Lung microvascular endothelial cell (primary cell): Measurements from ENCODE around the gene RUVBL2. TPM values are rescaled to one million over a fixed set of nuclear protein-coding genes. Genes with fewer than 3 reads are reported as not detected.
"Not testable (repeated sequence)": the region's sequence is repeated elsewhere in the genome, so short reads cannot be mapped to it uniquely, and the experiment has no call there.

Source experiments
- DNase-seq, 2 donors: peaks; one replicate each; pipeline versions ENCODE4 v3.0.0 to v3.0.0-alpha.2; 2010; ENCODE audit warnings: low read depth in 2 of 2
- total RNA-seq: library from RNA; depleted of rRNA; stranded (reverse); fragments of >200 nt; gene quantifications from 2 replicates; pipeline ENCODE4 v1.2.1, GENCODE V29; 2014

RUVBL2 gene
- total RNA-seq, 1 donor from 2014 or later: 113 TPM

- no peak for DNase-seq
These were observed 23.5 kb downstream of the RUVBL2 start, which contains the start of gene LHB for GRCh38 chr19:49017041-49017665. Gene LHB, minus strand, starts transcription at chr19:49017091. Its CDS starts 10 bp downstream, at chr19:49017081.

- DNase-seq: peak; percentile 60 to 72
These were observed 24.1 kb downstream of the RUVBL2 start for GRCh38 chr19:49017666-49018351.

DNA sequence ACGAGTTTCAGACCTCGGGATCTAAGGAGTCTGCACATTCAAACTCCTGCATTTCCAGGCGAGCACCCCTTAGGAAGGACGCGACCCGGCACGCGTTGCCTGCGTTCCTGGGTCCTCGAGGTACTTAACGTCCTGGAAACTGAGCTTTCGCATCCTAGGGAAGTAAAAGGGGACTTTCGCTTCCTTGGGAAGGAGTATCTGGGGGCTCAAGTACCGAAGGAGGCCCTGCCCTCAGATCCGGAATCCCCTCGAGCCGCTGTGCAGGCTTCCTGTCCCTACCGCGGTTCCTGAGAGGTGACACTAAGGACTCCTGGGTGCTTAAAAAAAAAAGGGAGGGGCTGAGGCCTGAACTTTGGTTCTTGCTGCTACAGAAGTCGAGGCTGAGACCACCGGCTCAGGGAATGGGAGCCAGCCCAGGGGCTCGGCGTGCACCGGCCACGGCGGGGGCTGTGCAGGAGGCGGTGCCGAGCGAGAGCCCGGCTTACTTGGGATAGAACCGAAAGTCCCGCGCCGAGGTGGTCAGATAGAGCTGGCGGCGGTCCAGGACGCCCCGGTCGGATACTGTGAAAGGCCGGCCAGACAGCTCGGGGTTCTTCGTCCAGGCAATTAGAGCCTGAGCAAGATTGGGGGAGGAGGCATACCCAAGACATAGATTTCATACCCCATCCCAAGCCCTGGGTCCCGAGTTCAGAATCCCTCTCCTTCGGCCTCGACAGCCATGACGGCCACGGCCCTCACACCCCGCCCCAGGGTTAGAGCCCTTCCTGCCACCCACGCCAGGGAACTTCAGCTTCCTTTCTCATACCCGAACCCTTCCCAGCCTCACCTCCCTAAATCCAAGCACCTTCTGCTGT, 24.9 kb downstream of the RUVBL2 start:
- not testable (repeated sequence) for DNase-seq

DNA sequence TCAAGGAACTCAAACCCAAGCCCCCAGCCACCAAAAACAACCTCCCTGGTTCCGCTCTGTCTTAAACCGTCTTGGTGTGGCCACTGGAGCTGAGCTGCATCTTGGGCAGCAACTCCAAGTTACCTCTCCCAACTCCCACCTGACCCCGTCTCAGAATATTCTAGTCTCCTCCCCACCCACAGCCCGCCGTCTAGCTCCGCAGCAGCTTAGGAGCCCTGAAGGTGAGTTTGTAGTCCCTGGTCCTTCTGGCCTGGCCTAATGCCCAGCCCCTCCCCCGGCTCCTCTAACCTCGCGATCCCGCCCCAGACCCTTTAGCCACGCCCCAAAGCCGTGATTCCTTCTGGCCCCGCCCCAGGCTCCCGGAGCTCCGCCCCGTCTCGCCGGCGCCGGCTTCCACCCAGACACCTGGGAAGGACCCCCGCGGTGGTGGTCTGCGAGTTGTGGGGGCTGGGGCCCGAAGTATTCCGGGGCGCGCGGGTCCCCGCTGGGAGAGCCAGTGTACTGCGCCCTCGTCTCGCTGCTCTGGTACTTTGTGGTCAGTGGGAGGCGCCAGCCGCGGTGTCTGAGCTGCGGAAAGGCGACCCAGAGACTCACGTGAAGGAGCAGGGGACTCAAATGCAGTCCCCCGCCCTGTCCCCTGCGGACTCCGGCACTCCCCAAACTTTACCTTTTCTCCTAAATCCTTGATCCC, 25.7 kb downstream of the RUVBL2 start:
- DNase-seq: peak; percentile 54 to 64

DNA sequence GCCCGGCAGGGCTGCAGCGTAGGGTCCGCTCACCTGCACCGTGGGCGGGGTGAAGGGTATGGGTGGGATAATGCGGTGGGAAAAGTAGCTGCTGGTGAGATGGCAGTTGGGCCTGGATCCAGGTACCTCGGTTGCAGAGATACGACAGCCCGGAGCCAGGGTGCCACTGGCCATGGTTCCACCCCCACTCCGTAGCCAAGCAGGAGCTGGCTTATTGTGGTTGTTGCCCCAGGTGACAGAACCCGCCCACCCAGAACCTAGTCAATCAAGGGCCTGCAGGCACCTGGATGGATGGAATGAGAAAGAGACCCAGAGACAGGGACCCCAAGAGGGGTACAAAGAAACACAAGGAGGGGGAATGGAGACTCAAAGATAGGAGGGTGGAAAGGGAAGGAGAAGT, 26.7 kb downstream of the RUVBL2 start:
- DNase-seq: no peak

DNA sequence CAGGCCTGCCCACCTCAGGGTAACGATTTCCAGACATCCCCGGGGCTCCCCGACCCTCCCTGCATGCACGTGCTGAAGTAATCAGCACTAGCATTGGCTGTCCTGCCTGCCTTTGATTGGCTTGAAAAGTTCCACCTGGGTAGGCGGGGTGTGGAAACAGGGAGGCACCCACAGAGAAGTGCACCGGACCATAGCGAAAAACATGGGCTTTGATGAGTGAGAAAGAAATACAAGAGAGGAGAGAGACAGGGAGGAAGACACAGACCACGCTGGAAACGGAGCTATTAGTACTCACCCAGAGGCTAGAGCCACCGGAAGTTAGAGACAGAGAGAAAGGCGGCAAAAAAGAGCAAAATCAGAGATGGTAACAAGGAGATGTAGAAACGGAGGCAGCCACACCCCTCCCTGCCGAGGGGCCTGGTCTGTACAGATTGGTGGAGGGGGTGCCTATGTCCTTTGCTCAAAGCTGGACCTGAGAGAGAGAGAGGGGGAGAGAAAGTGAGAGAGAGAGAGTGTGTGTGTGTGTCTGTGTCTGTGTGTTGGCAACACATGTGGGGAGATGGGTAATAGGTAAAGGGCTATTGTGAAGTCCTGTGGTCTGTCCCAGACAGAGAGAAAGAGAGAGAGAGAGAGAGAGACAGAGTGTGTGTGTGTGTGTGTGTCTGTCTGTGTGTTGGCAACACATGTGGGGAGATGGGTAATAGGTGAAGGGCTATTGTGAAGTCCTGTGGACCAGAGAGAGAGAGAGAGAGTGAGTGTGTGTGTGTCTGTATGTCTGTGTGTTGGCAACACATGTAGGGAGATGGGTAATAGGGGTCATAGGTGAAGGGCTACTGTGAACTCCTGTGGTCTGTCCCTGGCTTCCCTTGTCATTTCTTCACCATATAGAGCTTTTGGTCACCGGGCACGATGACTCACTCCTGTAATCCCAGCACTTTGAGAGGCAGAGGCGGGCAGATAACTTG, 27.5 kb downstream of the RUVBL2 start:
- no peak for DNase-seq

DNA sequence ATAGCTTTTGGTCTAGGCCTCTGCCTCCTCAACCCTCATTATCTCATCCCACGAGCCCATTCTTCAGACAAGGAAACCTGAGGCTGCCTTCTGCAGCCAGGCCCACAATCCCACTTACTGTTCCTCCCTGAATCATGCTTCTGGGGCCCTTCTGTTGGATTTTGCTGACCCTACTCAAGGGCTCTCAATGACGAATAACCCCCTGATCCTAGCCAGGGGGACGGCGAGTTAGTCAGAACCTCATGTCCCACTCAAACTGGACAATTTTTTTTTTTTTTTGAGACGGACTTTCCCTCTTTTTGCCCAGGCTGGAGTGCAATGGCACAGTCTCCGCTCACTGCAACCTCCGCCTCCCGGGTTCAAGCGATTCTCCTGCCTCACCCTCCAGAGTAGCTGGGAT, 28.4 kb downstream of the RUVBL2 start:
- DNase-seq: no peak

- not testable (repeated sequence) for DNase-seq
These were observed 30.5 kb downstream of the RUVBL2 start, which contains the start of gene CGB3 for GRCh38 chr19:49024233-49024632. Gene CGB3, minus strand, starts transcription at chr19:49024333. Its CDS starts 362 bp downstream, at chr19:49023971.

- DNase-seq: not testable (repeated sequence)
These were observed 31.4 kb downstream of the RUVBL2 start for GRCh38 chr19:49025088-49025487.

DNA sequence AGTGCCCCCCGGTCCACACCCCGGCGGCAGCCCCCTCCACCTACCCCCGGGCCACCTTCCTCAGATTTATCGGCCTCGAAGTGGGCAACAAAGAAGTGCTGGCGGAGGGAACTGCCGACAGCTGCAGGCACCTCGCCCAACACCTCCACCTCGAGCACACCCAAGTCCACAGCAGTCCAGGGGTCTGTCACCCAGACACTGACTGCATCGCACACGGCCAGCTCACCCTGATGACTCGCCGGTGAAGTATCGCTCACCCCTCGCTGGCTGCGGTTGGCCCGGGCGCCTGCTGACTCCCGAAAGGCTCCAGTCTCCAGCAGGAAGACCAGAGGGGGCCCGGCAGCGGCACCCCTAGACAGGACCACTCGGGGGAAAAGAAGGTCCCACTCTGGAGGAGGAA, 31.9 kb downstream of the RUVBL2 start:
- DNase-seq: not testable (repeated sequence)

GRCh38 chr19:49028686-49029085, 35.0 kb downstream of the RUVBL2 start:
- not testable (repeated sequence) for DNase-seq

DNA sequence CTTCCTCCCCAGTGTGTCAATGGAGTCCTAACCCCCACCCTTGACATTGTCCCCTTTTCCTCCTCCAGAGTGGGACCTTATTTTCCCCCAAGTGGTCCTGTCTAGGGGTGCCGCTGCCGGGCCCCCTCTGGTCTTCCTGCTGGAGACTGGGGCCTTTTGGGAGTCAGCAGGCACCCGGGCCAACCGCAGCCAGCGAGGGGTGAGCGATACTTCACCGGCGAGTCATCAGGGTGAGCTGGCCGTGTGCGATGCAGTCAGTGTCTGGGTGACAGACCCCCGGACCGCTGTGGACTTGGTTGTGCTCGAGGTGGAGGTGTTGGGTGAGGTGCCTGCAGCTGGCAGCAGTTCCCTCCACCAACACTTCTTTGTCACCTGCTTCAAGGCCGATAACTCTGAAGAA, 36.1 kb downstream of the RUVBL2 start:
- not testable (repeated sequence) for DNase-seq

DNA sequence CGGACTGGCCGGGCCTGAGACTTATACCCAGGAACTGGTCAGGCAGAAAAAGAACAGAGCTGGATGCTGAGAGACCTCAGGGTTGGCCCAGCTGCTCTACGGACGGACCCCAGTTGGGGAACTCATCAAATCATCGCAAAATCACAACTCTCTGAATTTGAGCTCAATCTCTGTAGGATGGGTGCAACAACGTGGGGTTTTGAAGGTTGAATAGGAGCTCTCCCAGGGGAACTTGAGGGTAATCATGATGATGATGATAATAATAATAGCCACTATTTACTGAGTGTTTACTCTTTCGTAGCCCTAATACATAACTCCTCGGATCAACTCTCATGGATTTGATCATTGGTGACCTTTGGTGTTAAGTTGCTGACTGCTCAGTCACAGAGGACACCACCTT, 36.6 kb downstream of the RUVBL2 start:
- not testable (repeated sequence) for DNase-seq

- peak in 1 of 2 donors; percentile 19 for DNase-seq
These were observed 38.1 kb downstream of the RUVBL2 start, which contains the start of gene CGB2 for GRCh38 chr19:49031642-49032301. Gene CGB2, plus strand, starts transcription at chr19:49031890. Its CDS starts 206 bp downstream, at chr19:49032096.

DNA sequence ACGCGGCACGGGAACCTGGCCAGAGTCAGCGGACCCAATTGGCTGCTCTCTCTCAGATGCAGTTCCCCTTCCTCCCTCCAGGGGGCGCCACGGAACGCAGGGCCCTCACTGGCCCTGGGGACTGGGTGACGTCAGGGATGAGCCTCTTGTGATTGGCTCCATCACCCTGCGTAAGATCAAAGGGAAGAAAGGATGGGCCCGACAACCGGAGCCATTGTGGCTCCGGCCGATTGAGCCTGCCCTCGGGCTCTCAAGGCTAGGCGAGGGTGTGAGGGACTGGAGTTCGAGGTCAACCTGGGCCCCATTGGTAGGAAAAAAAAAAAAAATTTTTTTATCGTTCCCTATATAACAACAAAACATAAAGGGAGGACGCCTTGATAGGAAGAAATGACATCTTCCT, 43.1 kb downstream of the RUVBL2 start, which contains the start of gene CGB1:
CGB1 (minus strand) TSS at position 81 of the 400 bp plus-strand sequence. CDS start 184 bp downstream, outside the sequence.
- not testable (repeated sequence) for DNase-seq

DNA sequence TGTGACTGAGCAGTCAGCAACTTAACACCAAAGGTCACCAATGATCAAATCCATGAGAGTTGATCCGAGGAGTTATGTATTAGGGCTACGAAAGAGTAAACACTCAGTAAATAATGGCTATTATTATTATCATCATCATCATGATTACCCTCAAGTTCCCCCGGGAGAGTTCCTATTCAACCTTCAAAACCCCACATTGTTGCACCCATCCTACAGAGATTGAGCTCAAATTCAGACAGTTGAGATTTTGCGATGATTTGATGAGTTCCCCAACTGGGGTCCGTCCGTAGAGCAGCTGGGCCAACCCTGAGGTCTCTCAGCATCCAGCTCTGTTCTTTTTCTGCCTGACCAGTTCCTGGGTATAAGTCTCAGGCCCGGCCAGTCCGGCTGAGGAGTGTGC, 44.4 kb downstream of the RUVBL2 start:
- DNase-seq: not testable (repeated sequence)

DNA sequence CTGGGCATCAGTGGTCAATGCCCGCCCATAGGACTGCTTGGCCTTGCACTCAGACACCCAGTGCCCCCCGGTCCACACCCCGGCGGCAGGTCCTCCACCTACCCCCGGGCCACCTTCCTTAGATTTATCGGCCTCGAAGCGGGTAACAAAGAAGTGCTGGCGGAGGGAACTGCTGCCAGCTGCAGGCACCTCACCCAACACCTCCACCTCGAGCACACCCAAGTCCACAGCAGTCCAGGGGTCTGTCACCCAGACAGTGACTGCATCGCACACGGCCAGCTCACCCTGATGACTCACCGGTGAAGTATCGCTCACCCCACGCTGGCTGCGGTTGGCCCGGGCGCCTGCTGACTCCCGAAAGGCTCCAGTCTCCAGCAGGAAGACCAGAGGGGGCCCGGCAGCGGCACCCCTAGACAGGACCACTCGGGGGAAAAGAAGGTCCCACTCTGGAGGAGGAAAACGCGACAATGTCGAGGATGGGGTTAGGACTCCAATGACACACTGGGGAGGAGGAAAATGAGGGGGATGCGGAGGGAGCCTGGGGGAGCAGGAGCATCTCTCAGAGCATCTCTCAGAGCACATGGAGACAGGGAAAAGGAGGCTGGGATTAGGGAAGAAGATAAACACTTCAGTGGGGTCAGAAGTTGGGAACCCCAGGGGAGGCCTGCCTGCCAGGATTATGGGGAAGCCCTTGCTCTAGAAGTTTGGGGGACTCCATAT, 45.0 kb downstream of the RUVBL2 start:
- peak in 1 of 2 donors; percentile 53 for DNase-seq

- not testable (repeated sequence) for DNase-seq
These were observed 46.0 kb downstream of the RUVBL2 start for GRCh38 chr19:49039736-49040135.

DNA sequence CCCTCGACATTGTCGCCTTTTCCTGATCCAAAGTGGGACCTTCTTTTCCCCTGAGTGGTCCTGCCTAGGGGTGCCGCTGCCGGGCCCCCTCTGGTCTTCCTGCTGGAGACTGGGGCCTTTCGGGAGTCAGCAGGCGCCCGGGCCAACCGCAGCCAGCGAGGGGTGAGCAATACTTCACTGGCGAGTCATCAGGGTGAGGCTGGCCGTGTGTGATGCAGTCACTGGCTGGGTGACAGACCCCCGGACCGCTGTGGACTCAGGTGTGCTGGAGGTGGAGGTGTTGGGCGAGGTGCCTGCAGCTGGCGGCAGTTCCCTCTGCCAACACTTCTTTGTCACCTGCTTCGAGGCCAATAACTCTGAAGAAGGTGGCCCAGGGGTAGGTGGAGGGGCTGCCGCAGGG, 48.5 kb downstream of the RUVBL2 start:
- no peak for DNase-seq
